Choroid plexus epithelial cell (primary cell): ENCODE data around the gene RPS6KA5.

Source experiments
- DNase-seq: peaks from one replicate; pipeline ENCODE4 v3.0.0-alpha.2; 2010; ENCODE audit warnings: low read depth
- H3K4me3 ChIP-seq: 2 replicates; pipeline ENCODE4 v1.5.1; 2011; ENCODE audit warnings: low read depth, mild to moderate bottlenecking, control low read depth, low read length, moderate library complexity
- TF ChIP-seq, protein P1 (sequence below): conservative IDR thresholded peaks from 2 replicates; pipeline ENCODE4 v1.5.1; 2011; ENCODE audit warnings: low read depth, mild to moderate bottlenecking, control low read depth, inconsistent platforms, low read length, moderate library complexity

Gene RPS6KA5

DNA sequence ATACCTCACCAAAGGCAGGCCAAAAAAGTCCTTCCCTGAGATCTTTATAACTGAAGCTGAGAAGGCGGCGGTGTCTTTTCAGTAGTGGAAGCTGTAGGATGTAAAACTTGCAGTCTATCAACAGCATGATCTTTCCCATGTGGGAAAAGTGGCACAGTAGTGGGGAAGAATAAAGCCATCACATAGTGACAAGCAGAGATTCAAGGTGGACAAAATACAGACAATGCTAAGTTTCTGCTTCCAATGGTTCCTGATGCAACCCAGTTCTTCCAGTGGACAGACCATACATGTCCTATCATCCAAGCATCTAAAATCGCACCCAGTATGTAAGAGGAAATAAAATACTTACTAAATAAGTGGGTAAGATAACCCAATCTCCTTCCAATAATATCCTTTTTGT, 4.1 kb downstream of the RPS6KA5 start:
- TF ChIP-seq, protein P1, sequence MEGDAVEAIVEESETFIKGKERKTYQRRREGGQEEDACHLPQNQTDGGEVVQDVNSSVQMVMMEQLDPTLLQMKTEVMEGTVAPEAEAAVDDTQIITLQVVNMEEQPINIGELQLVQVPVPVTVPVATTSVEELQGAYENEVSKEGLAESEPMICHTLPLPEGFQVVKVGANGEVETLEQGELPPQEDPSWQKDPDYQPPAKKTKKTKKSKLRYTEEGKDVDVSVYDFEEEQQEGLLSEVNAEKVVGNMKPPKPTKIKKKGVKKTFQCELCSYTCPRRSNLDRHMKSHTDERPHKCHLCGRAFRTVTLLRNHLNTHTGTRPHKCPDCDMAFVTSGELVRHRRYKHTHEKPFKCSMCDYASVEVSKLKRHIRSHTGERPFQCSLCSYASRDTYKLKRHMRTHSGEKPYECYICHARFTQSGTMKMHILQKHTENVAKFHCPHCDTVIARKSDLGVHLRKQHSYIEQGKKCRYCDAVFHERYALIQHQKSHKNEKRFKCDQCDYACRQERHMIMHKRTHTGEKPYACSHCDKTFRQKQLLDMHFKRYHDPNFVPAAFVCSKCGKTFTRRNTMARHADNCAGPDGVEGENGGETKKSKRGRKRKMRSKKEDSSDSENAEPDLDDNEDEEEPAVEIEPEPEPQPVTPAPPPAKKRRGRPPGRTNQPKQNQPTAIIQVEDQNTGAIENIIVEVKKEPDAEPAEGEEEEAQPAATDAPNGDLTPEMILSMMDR: no peak
- DNase-seq: no peak
- H3K4me3 ChIP-seq: no peak overlapping the region

DNA sequence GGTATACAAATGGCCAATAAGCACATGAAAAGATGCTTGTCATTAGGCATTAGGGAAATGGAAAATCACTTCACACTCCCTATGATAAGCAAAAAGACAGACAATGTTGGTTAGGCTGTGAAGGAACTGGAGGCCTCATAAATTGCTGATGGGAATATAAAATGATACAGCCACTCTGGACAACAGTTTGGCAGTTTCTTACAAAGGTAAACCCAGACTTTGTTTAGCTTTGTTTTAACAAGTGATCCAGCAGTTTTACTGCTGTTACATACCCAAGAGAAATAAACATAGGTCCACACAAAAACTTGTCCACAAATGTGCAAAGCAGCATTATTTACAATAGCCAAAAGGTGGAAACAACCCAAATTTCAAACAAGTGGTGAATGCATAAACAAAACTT, 5.4 kb downstream of the RPS6KA5 start:
- no peak overlapping the region for H3K4me3 ChIP-seq
- TF ChIP-seq, protein P1: no peak
- DNase-seq: no peak

DNA sequence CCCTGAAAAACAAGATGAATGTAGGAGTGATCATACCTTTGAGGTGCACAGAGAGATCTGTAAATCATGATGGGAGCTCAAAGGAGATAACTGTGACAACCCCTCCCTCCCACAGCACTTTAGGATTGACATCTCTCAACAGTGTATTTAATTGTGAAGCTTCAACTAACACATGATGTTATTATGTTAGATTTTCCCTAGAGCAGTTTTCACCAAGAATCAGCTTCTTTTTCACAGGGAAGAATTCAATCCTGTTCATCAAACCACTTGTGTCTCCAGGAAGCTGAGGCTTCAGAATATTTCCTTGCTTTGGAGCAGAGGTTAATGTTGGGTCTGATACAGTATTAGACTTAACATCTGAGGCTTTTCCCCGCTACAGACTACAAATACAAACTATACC, 11.8 kb downstream of the RPS6KA5 start:
- no peak overlapping the region for H3K4me3 ChIP-seq
- no peak for DNase-seq
- TF ChIP-seq, protein P1: no peak

DNA sequence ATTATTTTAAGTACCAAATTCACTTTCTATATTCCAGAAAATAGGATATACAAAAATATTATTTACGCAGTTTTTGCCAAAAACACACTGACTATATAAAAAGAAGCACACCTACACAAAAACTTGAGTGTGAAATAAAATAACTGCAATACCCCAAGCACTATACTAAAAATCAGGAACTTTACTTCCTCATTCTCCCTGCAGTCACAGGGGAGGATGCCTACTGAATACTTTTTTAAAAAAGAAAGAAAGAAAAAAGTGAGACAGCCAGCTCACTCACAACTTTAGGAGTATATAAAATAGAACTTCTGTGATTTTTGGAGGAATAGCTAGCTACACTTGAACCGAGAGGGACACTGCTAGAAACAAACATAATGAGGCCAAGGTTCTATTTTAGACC, 12.2 kb downstream of the RPS6KA5 start:
- H3K4me3 ChIP-seq: no peak overlapping the region
- TF ChIP-seq, protein P1: no peak
- no peak for DNase-seq

DNA sequence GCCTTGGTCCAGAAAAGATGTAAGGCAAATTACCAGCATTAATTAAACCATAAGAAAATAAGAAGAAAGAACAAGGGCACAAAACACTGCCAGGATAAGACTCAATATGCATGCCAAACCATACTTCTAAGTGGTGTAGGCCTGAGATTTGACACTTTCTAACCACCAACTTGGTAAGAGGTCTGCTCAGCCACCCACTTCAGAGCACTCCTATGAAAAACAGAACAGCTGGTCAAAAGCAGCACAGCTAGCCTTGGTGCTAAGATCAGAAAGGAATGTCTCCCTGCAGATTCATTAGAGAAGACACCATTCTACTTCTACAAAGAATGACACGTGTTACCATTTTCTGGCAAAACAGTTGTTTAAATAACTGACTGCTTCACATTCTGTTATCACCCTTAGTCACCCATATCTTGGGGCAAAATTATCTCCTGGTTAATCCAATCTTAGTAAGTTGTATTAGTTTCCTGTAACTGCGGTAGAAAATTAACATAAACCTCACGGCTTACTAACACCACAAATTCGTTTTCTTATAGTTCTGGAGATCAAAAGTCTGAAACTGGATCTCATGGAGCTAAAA, 13.2 kb downstream of the RPS6KA5 start:
- TF ChIP-seq, protein P1: no peak
- no peak for DNase-seq
- H3K4me3 ChIP-seq: no peak overlapping the region

DNA sequence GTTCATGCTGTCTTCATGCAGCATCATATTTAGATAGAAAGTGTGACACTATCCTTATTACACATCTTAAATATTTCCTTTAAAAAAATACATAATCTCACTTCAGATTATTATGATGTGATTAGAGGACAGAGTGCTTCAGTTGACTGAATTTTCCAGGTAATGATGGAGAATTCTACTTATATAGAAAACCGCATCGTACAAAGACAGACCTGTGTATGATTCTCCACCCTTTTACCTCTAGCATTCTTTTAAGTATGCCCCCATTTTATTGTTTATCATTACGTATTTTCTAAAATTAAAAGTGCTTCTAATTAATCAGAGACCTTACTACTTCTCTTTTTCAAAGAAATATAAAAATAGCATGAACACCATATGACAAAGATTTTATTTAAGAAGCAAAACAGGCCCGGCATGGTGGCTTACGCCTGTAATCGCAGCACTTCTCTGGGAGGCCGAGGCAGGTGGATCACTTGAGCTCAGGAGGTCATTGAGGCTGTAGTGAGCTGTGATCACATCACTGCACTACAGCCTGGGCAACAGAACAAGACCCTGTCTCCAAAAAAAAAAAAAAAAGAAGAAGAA, 13.9 kb downstream of the RPS6KA5 start:
- H3K4me3 ChIP-seq: no peak overlapping the region
- DNase-seq: no peak
- TF ChIP-seq, protein P1: no peak

DNA sequence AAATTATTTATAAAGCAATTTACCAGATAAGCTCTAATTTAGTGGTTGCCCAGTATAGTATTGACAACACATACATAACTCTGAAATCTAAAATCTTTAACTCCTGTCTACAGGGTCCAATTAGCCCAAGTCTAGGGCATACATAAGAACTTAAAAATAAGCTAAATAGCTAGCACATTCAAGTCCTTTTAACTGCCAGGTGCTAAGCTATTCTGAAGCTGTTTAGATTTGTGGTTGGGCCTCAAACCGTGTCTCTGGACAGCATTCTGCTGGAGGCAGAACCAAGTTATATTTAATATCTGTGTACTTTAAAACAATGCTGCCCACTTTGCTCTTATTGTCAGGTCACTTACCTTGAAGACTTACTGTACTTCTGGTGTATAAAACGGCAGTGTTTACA, 19.0 kb downstream of the RPS6KA5 start:
- no peak for DNase-seq
- TF ChIP-seq, protein P1: no peak
- no peak overlapping the region for H3K4me3 ChIP-seq
